SK-N-SH (cell line): ENCODE measurements around the gene SOWAHA. TPM values are rescaled to one million over a fixed set of nuclear protein-coding genes. Genes with fewer than 3 reads are reported as not detected.

ENCODE experiments used
- CTCF ChIA-PET: fragments of 300-600, 350-600 bp; formaldehyde crosslinking; extraction: SDS; loops from one replicate; lab custom pipeline; 2021; lab: Yijun Ruan, JAX
- POLR2A ChIA-PET: fragments of 350-600 bp; sonication (Branson Sonifier 250); formaldehyde crosslinking; extraction: SDS; loops from one replicate; lab custom pipeline; 2020; ENCODE audit warnings: antibody characterized with exemption, inconsistent platforms; lab: Yijun Ruan, JAX
- DNase-seq: peaks from one replicate; pipeline ENCODE4 v3.0.0; 2012
- H2AFZ ChIP-seq: fragments of 200-600 bp; sonication (generic); 2 replicates; pipeline ENCODE4 v1.8.1; 2016; ENCODE audit warnings: antibody characterized with exemption, mild to moderate bottlenecking, low read depth
- H3F3A ChIP-seq: fragments of 200-600 bp; sonication (generic); replicated peaks from 2 replicates; pipeline ENCODE3; 2016; ENCODE audit warnings: antibody characterized with exemption, mild to moderate bottlenecking; ENCODE audit not compliant: insufficient read depth
- H3K27ac ChIP-seq, 2 experiments: fragments of 200-500 bp in 1 of 2; fragments of 200-600 bp in 1 of 2; sonication (Bioruptor generic) in 1 of 2; sonication (generic), shearing (Covaris generic) in 1 of 2; 2 replicates each; pipeline versions ENCODE4 v1.5.1 to v1.6.1; 2014 to 2016; ENCODE audit warnings: low read depth in 2 of 2, inconsistent platforms in 1 of 2, low read length in 1 of 2, mild to moderate bottlenecking in 1 of 2, mixed read lengths in 1 of 2
- H3K27me3 ChIP-seq: fragments of 200-600 bp; sonication (generic), shearing (Covaris generic); 2 replicates; pipeline ENCODE4 v1.6.1; 2016; ENCODE audit warnings: mixed run types; ENCODE audit not compliant: insufficient read depth
- H3K36me3 ChIP-seq, 2 experiments: fragments of 200-500 bp in 1 of 2; fragments of 200-600 bp in 1 of 2; sonication (Bioruptor generic) in 1 of 2; sonication (generic) in 1 of 2; replicated peaks in 1 of 2; 2 replicates each; pipeline versions ENCODE3 to v1.5.1; 2014 to 2016; ENCODE audit warnings: low read length in 1 of 2, mild to moderate bottlenecking in 1 of 2; ENCODE audit not compliant: insufficient read depth in 2 of 2, control insufficient read depth in 1 of 2
- H3K4me1 ChIP-seq, 2 experiments: fragments of 200-500 bp in 1 of 2; fragments of 200-600 bp in 1 of 2; sonication (Bioruptor generic) in 1 of 2; sonication (generic), shearing (Covaris generic) in 1 of 2; 2 replicates each; pipeline versions ENCODE4 v1.5.1 to v1.6.1; 2014 to 2016; ENCODE audit warnings: low read depth in 1 of 2, low read length in 1 of 2, mixed run types in 1 of 2; ENCODE audit not compliant: insufficient read depth in 2 of 2, control insufficient read depth in 1 of 2
- H3K4me2 ChIP-seq: fragments of 200-600 bp; sonication (generic), shearing (Covaris generic); 2 replicates; pipeline ENCODE4 v1.6.1; 2017; ENCODE audit warnings: mixed run types
- H3K4me3 ChIP-seq, 2 experiments: fragments of 200-500 bp in 1 of 2; fragments of 200-600 bp in 1 of 2; sonication (Bioruptor generic) in 1 of 2; sonication (generic), shearing (Covaris generic) in 1 of 2; 2 replicates each; pipeline versions ENCODE4 v1.5.1 to v1.8.1; 2014 to 2016; ENCODE audit warnings: low read depth in 2 of 2, inconsistent platforms in 1 of 2, low read length in 1 of 2, mild to moderate bottlenecking in 1 of 2, mixed read lengths in 1 of 2, moderate library complexity in 1 of 2
- H3K79me2 ChIP-seq: fragments of 200-600 bp; sonication (generic); 2 replicates; pipeline ENCODE4 v1.8.1; 2017; ENCODE audit warnings: mild to moderate bottlenecking; ENCODE audit not compliant: insufficient read depth
- H3K9ac ChIP-seq: fragments of 200-600 bp; sonication (generic); 2 replicates; pipeline ENCODE4 v1.6.1; 2017; ENCODE audit warnings: mixed run types
- H3K9me2 ChIP-seq: fragments of 200-600 bp; sonication (generic); 2 replicates; pipeline ENCODE4 v1.6.1; 2017; ENCODE audit warnings: mixed run types
- H3K9me3 ChIP-seq: fragments of 200-600 bp; sonication (generic); 2 replicates; pipeline ENCODE4 v1.6.1; 2017; ENCODE audit warnings: mixed run types, mild to moderate bottlenecking, moderate library complexity
- H4K20me1 ChIP-seq: fragments of 200-600 bp; sonication (generic); 2 replicates; pipeline ENCODE4 v1.6.1; 2017; ENCODE audit warnings: mild to moderate bottlenecking, mixed run types; ENCODE audit not compliant: insufficient read depth
- ELF1 ChIP-seq: IDR thresholded peaks from 2 replicates; pipeline ENCODE4 v1.4.0; 2012
- GATA2 ChIP-seq: sonication (generic); formaldehyde crosslinking; IDR thresholded peaks from 2 replicates; pipeline ENCODE4 v1.5.0; 2020; ENCODE audit warnings: mild to moderate bottlenecking, missing genetic modification reagents
- MAX ChIP-seq: IDR thresholded peaks from 2 replicates; pipeline ENCODE4 v1.4.0; 2012; ENCODE audit warnings: low read depth
- MEF2A ChIP-seq: IDR thresholded peaks from 2 replicates; pipeline ENCODE4 v1.4.0; 2012; ENCODE audit warnings: low read depth, borderline replicate concordance
- MXI1 ChIP-seq: IDR thresholded peaks from 2 replicates; pipeline ENCODE4 v1.6.1; 2012; ENCODE audit warnings: mild to moderate bottlenecking, low read depth, low read length, improper control_type of control experiment
- PBX3 ChIP-seq: IDR thresholded peaks from 2 replicates; pipeline ENCODE4; 2012
- RAD21 ChIP-seq: IDR thresholded peaks from 2 replicates; pipeline ENCODE4 v1.6.1; 2012; ENCODE audit warnings: mild to moderate bottlenecking, low read length
- RCOR1 ChIP-seq: fragments of 150-350 bp; IDR thresholded peaks from 2 replicates; pipeline ENCODE4 v1.6.1; 2017; ENCODE audit warnings: antibody characterized with exemption, low read length
- RFX5 ChIP-seq: IDR thresholded peaks from 2 replicates; pipeline ENCODE4 v1.6.1; 2012; ENCODE audit warnings: mild to moderate bottlenecking, improper control_type of control experiment, low read length
- RXRA ChIP-seq: IDR thresholded peaks from 2 replicates; pipeline ENCODE4 v1.4.0; 2012; ENCODE audit warnings: low read depth, mild to moderate bottlenecking, borderline replicate concordance
- SMC3 ChIP-seq: IDR thresholded peaks from 2 replicates; pipeline ENCODE4 v1.6.1; 2012; ENCODE audit warnings: low read depth, low read length, improper control_type of control experiment
- TAF1 ChIP-seq: IDR thresholded peaks from 2 replicates; pipeline ENCODE4 v1.6.1; 2012; ENCODE audit warnings: low read depth, mild to moderate bottlenecking, low read length, moderate library complexity, borderline replicate concordance
- TEAD4 ChIP-seq: IDR thresholded peaks from 2 replicates; pipeline ENCODE4 v1.4.0; 2012; ENCODE audit warnings: mild to moderate bottlenecking, borderline replicate concordance; ENCODE audit not compliant: insufficient read depth
- USF1 ChIP-seq: IDR thresholded peaks from 2 replicates; pipeline ENCODE4 v1.4.0; 2012; ENCODE audit warnings: low read depth, borderline replicate concordance
- USF2 ChIP-seq: fragments of 150-350 bp; IDR thresholded peaks from 2 replicates; pipeline ENCODE4 v1.6.1; 2017; ENCODE audit warnings: antibody characterized with exemption, low read length, low read depth, borderline replicate concordance
- WGBS: methylation state at CpG from one replicate; pipeline ENCODE4 v1.1.6; 2017; ENCODE audit warnings: low lambda C conversion rate; 5-methylcytosine and 5-hydroxymethylcytosine counted together
- polyA plus RNA-seq, 3 experiments: library from polyadenylated mRNA; depleted of rRNA; stranded (reverse); fragments of >200 nt; gene quantifications; 2 replicates each; pipeline ENCODE4 v1.2.3, GENCODE V29; 2012
- TF ChIP-seq, protein P1 (sequence below): IDR thresholded peaks from 2 replicates; pipeline ENCODE4 v1.6.1; 2012; ENCODE audit warnings: mild to moderate bottlenecking, low read depth, low read length, moderate library complexity

The SOWAHA gene
- polyA plus RNA-seq, 1 of the 3 experiments (the other 2 are of a cell fraction): 0.30 TPM

DNA sequence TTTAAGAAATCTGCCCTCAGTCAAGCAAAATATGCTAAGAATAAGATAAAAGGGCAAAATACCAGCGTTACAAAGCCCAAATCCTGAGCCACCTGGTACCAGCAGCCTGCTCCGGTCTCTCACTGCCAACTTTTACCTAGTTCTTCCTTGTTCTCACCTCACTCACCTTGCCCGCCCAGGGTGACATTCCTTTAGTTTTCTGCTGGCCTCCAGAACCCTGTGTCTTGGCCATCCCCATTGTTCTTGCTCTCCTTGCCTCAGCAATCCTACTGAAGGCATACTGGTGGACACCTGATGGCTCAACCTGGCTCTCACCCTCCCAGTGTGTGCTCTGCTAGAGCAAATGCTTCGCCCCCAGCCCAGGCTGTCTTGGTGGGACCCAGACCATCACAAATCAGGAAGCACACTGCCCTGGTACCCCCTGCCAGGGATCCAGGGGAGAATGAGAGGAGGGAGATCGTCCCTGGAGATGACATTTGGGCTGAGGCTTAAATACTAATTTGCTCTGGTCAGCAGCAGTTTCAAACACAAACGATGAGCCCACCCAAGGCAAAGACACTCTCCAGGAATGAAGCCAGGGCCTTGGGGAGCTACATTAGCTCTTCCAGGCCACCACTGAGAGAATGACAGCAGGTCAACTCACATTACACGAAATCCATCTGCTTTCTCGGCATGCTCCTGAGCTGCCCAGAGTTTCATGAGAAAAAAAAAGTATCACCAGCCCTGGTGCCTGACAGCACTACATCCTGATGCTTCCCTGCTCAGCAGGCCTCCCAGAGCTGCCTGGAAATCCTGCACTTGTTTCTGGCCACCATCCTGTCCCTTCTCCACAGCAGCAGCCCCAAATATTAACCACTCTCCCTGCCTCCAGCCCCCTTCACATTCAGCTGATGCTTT, 23.9 kb upstream of the SOWAHA start:
- Histone ChIP-seq H3K4me1 (peaks cover 0 to 17% of the 10 kb centered on the region in 2 experiments; a peak in 1 of 4 replicates), H3K9me3 (no peaks in the 10 kb centered on the region), H3F3A (peaks cover 6% of the 10 kb centered on the region), H3K9me2 (no peaks in the 10 kb centered on the region), H3K4me2 (no peak overlapping the region), H3K27ac (peak overlapping the region in 1 of 2 experiments; percentile 34; a peak in 1 of 4 replicates), H3K27me3 (no peaks in the 10 kb centered on the region), H3K9ac (no peak overlapping the region), H3K4me3 (no peak overlapping the region), H4K20me1 (no peaks in the 10 kb centered on the region), H3K79me2 (no peaks in the 10 kb centered on the region), H2AFZ (no peak overlapping the region), H3K36me3 (no peaks in the 10 kb centered on the region)
- TF ChIP-seq MEF2A (no peak), MXI1 (no peak), RAD21 (no peak), USF1 (no peak)
- POLR2A ChIA-PET: interaction anchor here (0.6 kb wide), 1 partner anchor 420 kb away, joined by 3 read pairs; the partner anchor contains the start of gene SLC22A5
- no peak for DNase-seq
- CTCF ChIA-PET: interaction anchor here (0.7 to 0.9 kb wide), 2 partner anchors 30 to 262 kb away, joined by 3 to 6 read pairs; no protein-coding TSS in a partner anchor
- 81% methylated on average over 7 of the region's 8 CpGs for WGBS

DNA sequence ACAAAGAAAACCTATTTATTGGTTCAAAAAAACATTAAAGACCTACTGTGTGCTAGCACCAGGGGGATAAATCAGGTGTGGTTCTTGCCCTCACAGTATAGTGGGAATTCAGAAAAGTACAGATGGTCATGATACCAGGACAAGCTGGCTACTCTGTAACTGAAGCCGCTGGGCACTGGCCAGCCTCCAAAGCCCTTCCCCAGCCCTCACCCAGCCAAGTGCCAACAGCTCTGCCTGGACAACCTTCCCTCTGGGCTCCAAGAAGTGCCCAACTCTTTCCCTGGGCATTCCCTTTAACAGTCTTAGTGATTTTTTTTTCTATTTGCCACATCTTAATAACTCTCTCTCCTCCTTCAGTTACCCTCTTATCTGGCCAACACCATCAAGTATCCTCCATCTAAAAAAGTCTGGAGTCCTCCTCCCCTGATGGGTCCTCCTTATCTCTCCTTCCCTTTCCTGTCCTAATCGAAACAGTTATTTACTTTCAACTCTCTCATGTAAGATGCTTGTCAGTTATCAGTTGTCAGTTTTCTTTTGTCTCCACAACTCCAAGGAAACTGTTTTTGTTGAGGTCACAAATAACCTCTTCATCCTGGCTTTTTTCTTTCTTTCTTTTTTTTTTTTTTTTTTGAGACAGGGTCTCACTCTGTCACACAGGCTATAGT, 22.8 kb upstream of the SOWAHA start:
- no peaks in the 10 kb centered on the region for H4K20me1 ChIP-seq
- H3K9ac ChIP-seq: no peak overlapping the region
- no peak overlapping the region for H3K4me2 ChIP-seq
- H3K36me3 ChIP-seq: no peaks in the 10 kb centered on the region
- 56% methylated on average over 2 of the region's 2 CpGs for WGBS
- DNase-seq: no peak
- H3K27me3 ChIP-seq: no peaks in the 10 kb centered on the region
- H3F3A ChIP-seq: peaks cover 6% of the 10 kb centered on the region
- no peak overlapping the region for H3K27ac ChIP-seq
- no peak overlapping the region for H2AFZ ChIP-seq
- H3K4me1 ChIP-seq: peaks cover 0 to 17% of the 10 kb centered on the region in 2 experiments; a peak in 1 of 4 replicates
- CTCF ChIA-PET: interaction anchor here (0.7 to 1.3 kb wide), 3 partner anchors 29 to 263 kb away, joined by 3 to 5 read pairs (median 3); no protein-coding TSS in a partner anchor
- no peaks in the 10 kb centered on the region for H3K79me2 ChIP-seq
- H3K9me3 ChIP-seq: no peaks in the 10 kb centered on the region
- no peak overlapping the region for H3K4me3 ChIP-seq
- H3K9me2 ChIP-seq: no peaks in the 10 kb centered on the region
- POLR2A ChIA-PET: interaction anchor here (0.5 to 0.6 kb wide), 3 partner anchors 15 to 421 kb away, joined by 3 to 4 read pairs (median 3); partner anchors contain the start of gene SLC22A5
- TF ChIP-seq USF2 (no peak), USF1 (no peak), GATA2 (CRISPR knock-in tag) (no peak), MAX (no peak), RXRA (no peak), TAF1 (no peak), TEAD4 (no peak), ELF1 (no peak), PBX3 (no peak), RFX5 (no peak), RCOR1 (no peak), SMC3 (no peak)
- TF ChIP-seq, protein P1, sequence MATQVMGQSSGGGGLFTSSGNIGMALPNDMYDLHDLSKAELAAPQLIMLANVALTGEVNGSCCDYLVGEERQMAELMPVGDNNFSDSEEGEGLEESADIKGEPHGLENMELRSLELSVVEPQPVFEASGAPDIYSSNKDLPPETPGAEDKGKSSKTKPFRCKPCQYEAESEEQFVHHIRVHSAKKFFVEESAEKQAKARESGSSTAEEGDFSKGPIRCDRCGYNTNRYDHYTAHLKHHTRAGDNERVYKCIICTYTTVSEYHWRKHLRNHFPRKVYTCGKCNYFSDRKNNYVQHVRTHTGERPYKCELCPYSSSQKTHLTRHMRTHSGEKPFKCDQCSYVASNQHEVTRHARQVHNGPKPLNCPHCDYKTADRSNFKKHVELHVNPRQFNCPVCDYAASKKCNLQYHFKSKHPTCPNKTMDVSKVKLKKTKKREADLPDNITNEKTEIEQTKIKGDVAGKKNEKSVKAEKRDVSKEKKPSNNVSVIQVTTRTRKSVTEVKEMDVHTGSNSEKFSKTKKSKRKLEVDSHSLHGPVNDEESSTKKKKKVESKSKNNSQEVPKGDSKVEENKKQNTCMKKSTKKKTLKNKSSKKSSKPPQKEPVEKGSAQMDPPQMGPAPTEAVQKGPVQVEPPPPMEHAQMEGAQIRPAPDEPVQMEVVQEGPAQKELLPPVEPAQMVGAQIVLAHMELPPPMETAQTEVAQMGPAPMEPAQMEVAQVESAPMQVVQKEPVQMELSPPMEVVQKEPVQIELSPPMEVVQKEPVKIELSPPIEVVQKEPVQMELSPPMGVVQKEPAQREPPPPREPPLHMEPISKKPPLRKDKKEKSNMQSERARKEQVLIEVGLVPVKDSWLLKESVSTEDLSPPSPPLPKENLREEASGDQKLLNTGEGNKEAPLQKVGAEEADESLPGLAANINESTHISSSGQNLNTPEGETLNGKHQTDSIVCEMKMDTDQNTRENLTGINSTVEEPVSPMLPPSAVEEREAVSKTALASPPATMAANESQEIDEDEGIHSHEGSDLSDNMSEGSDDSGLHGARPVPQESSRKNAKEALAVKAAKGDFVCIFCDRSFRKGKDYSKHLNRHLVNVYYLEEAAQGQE: no peak
